ENCODE measurements around the gene CLMP. TPM values are rescaled to one million over a fixed set of nuclear protein-coding genes. Genes with fewer than 3 reads are reported as not detected.
"Not testable (repeated sequence)": the region's sequence is repeated elsewhere in the genome, so short reads cannot be mapped to it uniquely, and the experiment has no call there.

Gene CLMP
- total RNA-seq, 2 experiments from 2014 or later, result 0.14 to 0.15 TPM

- H3K27me3 Mint-ChIP-seq (ENCODE audit: low read depth), result peaks cover 2% of the 10 kb centered on the region
- DNase-seq, result no peak
- H3K36me3 Mint-ChIP-seq (ENCODE audit: low read depth), result no peaks in the 10 kb centered on the region
- H3K4me1 Mint-ChIP-seq (ENCODE audit: low read depth), result peaks cover 4% of the 10 kb centered on the region
- H3K9me3 Mint-ChIP-seq, result no peaks in the 10 kb centered on the region
- H3K4me3 Mint-ChIP-seq, result no peak overlapping the region
- intact Hi-C loops (cut with micrococcal nuclease), result no loop called here
- no peak overlapping the region for H3K27ac Mint-ChIP-seq
- CTCF ChIA-PET, result interaction anchor here (0.5 kb wide), 1 partner anchor 41 kb away, joined by 3 read pairs; no protein-coding TSS in a partner anchor
Measured at GRCh38 chr11:123139206-123139605, 55.8 kb downstream of the CLMP start.

- intact Hi-C loops (cut with micrococcal nuclease), result no loop called here
- H3K9me3 Mint-ChIP-seq, result no peaks in the 10 kb centered on the region
- DNase-seq, result no peak
- H3K27me3 Mint-ChIP-seq (ENCODE audit: low read depth), result peaks cover 2% of the 10 kb centered on the region
- H3K4me3 Mint-ChIP-seq, result no peak overlapping the region
- peaks cover 4% of the 10 kb centered on the region for H3K4me1 Mint-ChIP-seq (ENCODE audit: low read depth)
- CTCF ChIA-PET, result interaction anchor here (0.7 to 1.0 kb wide), 3 partner anchors 27 to 125 kb away, joined by 3 to 4 read pairs (median 3); no protein-coding TSS in a partner anchor
- no peaks in the 10 kb centered on the region for H3K36me3 Mint-ChIP-seq (ENCODE audit: low read depth)
- H3K27ac Mint-ChIP-seq, result no peak overlapping the region
Measured at GRCh38 chr11:123137431-123138224, 57.4 kb downstream of the CLMP start.

- intact Hi-C loops (cut with micrococcal nuclease), result no loop called here
- Mint-ChIP-seq H3K27me3 (ENCODE audit: low read depth) (peaks cover 2% of the 10 kb centered on the region), H3K4me3 (no peak overlapping the region), H3K36me3 (ENCODE audit: low read depth) (no peaks in the 10 kb centered on the region), H3K9me3 (no peaks in the 10 kb centered on the region), H3K4me1 (ENCODE audit: low read depth) (peaks cover 4% of the 10 kb centered on the region), H3K27ac (no peak overlapping the region)
- DNase-seq, result no peak
- CTCF ChIA-PET, result interaction anchor here (0.5 to 1.5 kb wide), 2 partner anchors 20 to 111 kb away, joined by 3 to 6 read pairs; no protein-coding TSS in a partner anchor
Measured at GRCh38 chr11:123135863-123136446, 59.1 kb downstream of the CLMP start.

GRCh38 chr11:123132881-123133280 is 62.2 kb downstream of the CLMP start:
- Mint-ChIP-seq H3K4me1 (ENCODE audit: low read depth) (peaks cover 3% of the 10 kb centered on the region), H3K36me3 (ENCODE audit: low read depth) (no peaks in the 10 kb centered on the region), H3K4me3 (no peak overlapping the region), H3K27me3 (ENCODE audit: low read depth) (peaks cover 2% of the 10 kb centered on the region), H3K9me3 (no peaks in the 10 kb centered on the region), H3K27ac (no peak overlapping the region)
- intact Hi-C loops (cut with micrococcal nuclease), result no loop called here
- CTCF ChIA-PET, result no interaction called here
- DNase-seq, result no peak

GRCh38 chr11:123132034-123132766 is 62.8 kb downstream of the CLMP start:
- H3K4me1 Mint-ChIP-seq (ENCODE audit: low read depth); DNase-seq; H3K27ac Mint-ChIP-seq; H3K27me3 Mint-ChIP-seq (ENCODE audit: low read depth); H3K36me3 Mint-ChIP-seq (ENCODE audit: low read depth); H3K9me3 Mint-ChIP-seq; intact Hi-C loops (cut with micrococcal nuclease); H3K4me3 Mint-ChIP-seq: not testable (repeated sequence)
- CTCF ChIA-PET, result interaction anchor here (0.5 kb wide), 1 partner anchor 449 kb away, joined by 4 read pairs; no protein-coding TSS in a partner anchor

GRCh38 chr11:123129920-123130319 is 65.1 kb downstream of the CLMP start:
- Mint-ChIP-seq H3K4me3 (no peak overlapping the region), H3K36me3 (ENCODE audit: low read depth) (no peaks in the 10 kb centered on the region), H3K9me3 (no peaks in the 10 kb centered on the region), H3K27me3 (ENCODE audit: low read depth) (no peaks in the 10 kb centered on the region), H3K27ac (no peak overlapping the region), H3K4me1 (ENCODE audit: low read depth) (peaks cover 3% of the 10 kb centered on the region)
- no peak for DNase-seq
- intact Hi-C loops (cut with micrococcal nuclease), result no loop called here
- CTCF ChIA-PET, result interaction anchor here (1.4 kb wide), 1 partner anchor 117 kb away, joined by 5 read pairs; no protein-coding TSS in a partner anchor

- Mint-ChIP-seq H3K9me3 (no peaks in the 10 kb centered on the region), H3K36me3 (ENCODE audit: low read depth) (no peaks in the 10 kb centered on the region), H3K27ac (no peak overlapping the region), H3K27me3 (ENCODE audit: low read depth) (peaks cover 3% of the 10 kb centered on the region), H3K4me3 (no peak overlapping the region), H3K4me1 (ENCODE audit: low read depth) (peaks cover 3% of the 10 kb centered on the region)
- intact Hi-C loops (cut with micrococcal nuclease), result no loop called here
- CTCF ChIA-PET, result interaction anchor here (1.1 kb wide), 1 partner anchor 122 kb away, joined by 3 read pairs; no protein-coding TSS in a partner anchor
- DNase-seq, result no peak
Measured at GRCh38 chr11:123125169-123125568, 69.9 kb downstream of the CLMP start.

- H3K4me3 Mint-ChIP-seq, result no peak overlapping the region
- no peaks in the 10 kb centered on the region for H3K9me3 Mint-ChIP-seq
- CTCF ChIA-PET, result interaction anchor here (0.6 to 0.7 kb wide), 2 partner anchors 130 to 585 kb away, joined by 3 read pairs; no protein-coding TSS in a partner anchor
- H3K27me3 Mint-ChIP-seq (ENCODE audit: low read depth), result peaks cover 3% of the 10 kb centered on the region
- peaks cover 4% of the 10 kb centered on the region for H3K4me1 Mint-ChIP-seq (ENCODE audit: low read depth)
- DNase-seq, result no peak
- H3K36me3 Mint-ChIP-seq (ENCODE audit: low read depth), result no peaks in the 10 kb centered on the region
- no peak overlapping the region for H3K27ac Mint-ChIP-seq
- intact Hi-C loops (cut with micrococcal nuclease), result no loop called here
Measured at GRCh38 chr11:123122852-123123251, 72.2 kb downstream of the CLMP start.

- intact Hi-C loops (cut with micrococcal nuclease), result no loop called here
- no peak overlapping the region for H3K27ac Mint-ChIP-seq
- no peak overlapping the region for H3K4me3 Mint-ChIP-seq
- H3K4me1 Mint-ChIP-seq (ENCODE audit: low read depth), result peaks cover 4% of the 10 kb centered on the region
- DNase-seq, result no peak
- H3K27me3 Mint-ChIP-seq (ENCODE audit: low read depth), result peaks cover 3% of the 10 kb centered on the region
- CTCF ChIA-PET, result interaction anchor here (0.6 to 1.5 kb wide), 3 partner anchors 125 to 586 kb away, joined by 3 to 4 read pairs (median 3); no protein-coding TSS in a partner anchor
- no peaks in the 10 kb centered on the region for H3K9me3 Mint-ChIP-seq
- no peaks in the 10 kb centered on the region for H3K36me3 Mint-ChIP-seq (ENCODE audit: low read depth)
Measured at GRCh38 chr11:123122341-123122740, 72.7 kb downstream of the CLMP start.

GRCh38 chr11:123116486-123116885 is 78.6 kb downstream of the CLMP start:
- DNase-seq, result no peak
- H3K27ac Mint-ChIP-seq, result no peak overlapping the region
- H3K36me3 Mint-ChIP-seq (ENCODE audit: low read depth), result no peaks in the 10 kb centered on the region
- intact Hi-C loops (cut with micrococcal nuclease), result loop anchor here (5.0 kb wide), 1 partner anchor 41 kb away; no protein-coding TSS in a partner anchor
- CTCF ChIA-PET, result interaction anchor here (1.9 kb wide), 1 partner anchor 131 kb away, joined by 12 read pairs; no protein-coding TSS in a partner anchor
- peaks cover 3% of the 10 kb centered on the region for H3K9me3 Mint-ChIP-seq
- H3K27me3 Mint-ChIP-seq (ENCODE audit: low read depth), result no peaks in the 10 kb centered on the region
- H3K4me1 Mint-ChIP-seq (ENCODE audit: low read depth), result peaks cover 4% of the 10 kb centered on the region
- no peak overlapping the region for H3K4me3 Mint-ChIP-seq

GRCh38 chr11:123111465-123111864 is 83.6 kb downstream of the CLMP start:
- Mint-ChIP-seq H3K4me3 (no peak overlapping the region), H3K27ac (no peak overlapping the region), H3K27me3 (ENCODE audit: low read depth) (no peaks in the 10 kb centered on the region), H3K9me3 (peaks cover 3% of the 10 kb centered on the region), H3K4me1 (ENCODE audit: low read depth) (peaks cover 4% of the 10 kb centered on the region), H3K36me3 (ENCODE audit: low read depth) (no peaks in the 10 kb centered on the region)
- CTCF ChIA-PET, result interaction anchor here (0.7 to 6.9 kb wide), 29 partner anchors 9 to 368 kb away, joined by 3 to 130 read pairs (median 4); partner anchors contain the start of gene HSPA8
- intact Hi-C loops (cut with micrococcal nuclease), result loop anchor here (1.0 to 2.0 kb wide), 5 partner anchors 49 to 465 kb away; partner anchors contain the start of gene HSPA8
- DNase-seq, result no peak

- Mint-ChIP-seq H3K9me3 (no peaks in the 10 kb centered on the region), H3K4me3 (peak overlapping the region; percentile 23), H3K27me3 (ENCODE audit: low read depth) (no peaks in the 10 kb centered on the region), H3K36me3 (ENCODE audit: low read depth) (no peaks in the 10 kb centered on the region), H3K4me1 (ENCODE audit: low read depth) (peaks cover 4% of the 10 kb centered on the region), H3K27ac (no peak overlapping the region)
- CTCF ChIA-PET, result interaction anchor here (0.6 to 6.9 kb wide), 31 partner anchors 8 to 429 kb away, joined by 3 to 130 read pairs (median 5); partner anchors contain the start of gene HSPA8
- intact Hi-C loops (cut with micrococcal nuclease), result loop anchor here (2.0 kb wide), 2 partner anchors 48 to 466 kb away; partner anchors contain the start of gene HSPA8
- no peak for DNase-seq
Measured at GRCh38 chr11:123110397-123110796, 84.7 kb downstream of the CLMP start.

All from activated naive CD4-positive, alpha-beta T cell treated with anti-CD3 and anti-CD28 coated beads for 36 hours (primary cell).